Stimulated activated CD4-positive, alpha-beta T cell treated with anti-CD3 and anti-CD28 coated beads, Interleukin-4, amount 100 ng/mL, for 4 hours (primary cell): ENCODE results near the gene COX4I2.
"Not testable (repeated sequence)": the region's sequence is repeated elsewhere in the genome, so short reads cannot be mapped to it uniquely, and the experiment has no call there.

ENCODE experiments used
- DNase-seq, 2 experiments: peaks; one replicate each; pipeline ENCODE4 v3.0.0-alpha.2; 2020

Gene COX4I2

GRCh38 chr20:31637660-31638059 is at the start of gene COX4I2:
Gene COX4I2, plus strand, starts transcription at chr20:31637912. Its CDS starts 1,106 bp downstream, at chr20:31639018.
- DNase-seq: no peak

- DNase-seq: no peak
These were observed 46.9 kb upstream of the COX4I2 start for GRCh38 chr20:31590717-31591225.

GRCh38 chr20:31593221-31594001 is 44.3 kb upstream of the COX4I2 start:
- no peak for DNase-seq

- no peak for DNase-seq
These were observed 43.6 kb upstream of the COX4I2 start for GRCh38 chr20:31594002-31594557.

GRCh38 chr20:31594558-31595379 is 42.9 kb upstream of the COX4I2 start:
- DNase-seq: no peak

- DNase-seq: no peak
These were observed 42.4 kb upstream of the COX4I2 start for GRCh38 chr20:31595380-31595653.

- DNase-seq: no peak
These were observed 41.9 kb upstream of the COX4I2 start for GRCh38 chr20:31595654-31596411.

GRCh38 chr20:31596412-31596715 is 41.3 kb upstream of the COX4I2 start:
- DNase-seq: not testable (repeated sequence)

- no peak for DNase-seq
These were observed 40.8 kb upstream of the COX4I2 start for GRCh38 chr20:31596831-31597480.

- no peak for DNase-seq
These were observed 40.2 kb upstream of the COX4I2 start for GRCh38 chr20:31597481-31597855.

GRCh38 chr20:31602431-31602778 is 35.3 kb upstream of the COX4I2 start:
- no peak for DNase-seq

- peak; percentile 10 to 26 for DNase-seq
These were observed 34.8 kb upstream of the COX4I2 start for GRCh38 chr20:31602779-31603441.

GRCh38 chr20:31603822-31604566 is 33.7 kb upstream of the COX4I2 start:
- peak; percentile 49 to 63 for DNase-seq

- DNase-seq: no peak
These were observed 33.1 kb upstream of the COX4I2 start for GRCh38 chr20:31604567-31605030.

GRCh38 chr20:31605031-31605901 is 32.4 kb upstream of the COX4I2 start, which contains the start of gene ID1:
Gene ID1, plus strand, starts transcription at chr20:31605289. Its CDS starts 99 bp downstream, at chr20:31605388.
- peak; percentile 85 to 90 for DNase-seq

GRCh38 chr20:31605902-31606803 is 31.6 kb upstream of the COX4I2 start:
- no peak for DNase-seq

GRCh38 chr20:31606804-31607639 is 30.7 kb upstream of the COX4I2 start:
- no peak for DNase-seq

GRCh38 chr20:31607640-31608250 is 30.0 kb upstream of the COX4I2 start:
- no peak for DNase-seq
